Ishikawa (cell line): ENCODE data around the gene C14orf132.

Experiments used
- CEBPB ChIP-seq: IDR thresholded peaks from 2 replicates; pipeline ENCODE4 v1.6.1; 2012
- CREB1 ChIP-seq: IDR thresholded peaks from 2 replicates; pipeline ENCODE4 v1.6.1; 2012; ENCODE audit warnings: low read depth
- EP300 ChIP-seq: IDR thresholded peaks from 2 replicates; pipeline ENCODE4 v1.6.1; 2012; ENCODE audit warnings: borderline replicate concordance
- NFIC ChIP-seq: IDR thresholded peaks from 2 replicates; pipeline ENCODE4 v1.6.1; 2012
- TAF1 ChIP-seq: IDR thresholded peaks from 2 replicates; pipeline ENCODE4 v1.6.1; 2012; ENCODE audit warnings: low read depth, mild to moderate bottlenecking
- TCF12 ChIP-seq: IDR thresholded peaks from 2 replicates; pipeline ENCODE4 v1.6.1; 2012; ENCODE audit warnings: low read depth
- TEAD4 ChIP-seq: IDR thresholded peaks from 2 replicates; pipeline ENCODE4 v1.6.1; 2012

- TF ChIP-seq EP300 (no peak), TAF1 (no peak), TCF12 (no peak), CEBPB (no peak), CREB1 (no peak), NFIC (no peak), TEAD4 (no peak)
These were observed 49.7 kb downstream of the C14orf132 start for GRCh38 chr14:96088911-96089310.
